GM12878 (cell line): ENCODE results near the gene BOD1L2.

ENCODE experiments used
- ATF3 ChIP-seq: IDR thresholded peaks from 2 replicates; pipeline ENCODE4 v1.6.1; 2011; ENCODE audit warnings: low read depth, mild to moderate bottlenecking, low read length, moderate library complexity, borderline replicate concordance; ENCODE audit errors: extremely low read depth
- CTCF ChIP-seq, 3 experiments: IDR thresholded peaks in 2 of 3; conservative IDR thresholded peaks in 1 of 3; 2 replicates each; pipeline ENCODE4 v1.5.1; 2011; ENCODE audit warnings: low read depth in 3 of 3, low read length in 3 of 3, mild to moderate bottlenecking in 3 of 3, control low read depth in 2 of 3, moderate library complexity in 2 of 3, inconsistent platforms in 1 of 3, mixed read lengths in 1 of 3; ENCODE audit not compliant: control insufficient read depth in 2 of 3, insufficient read depth in 1 of 3; ENCODE audit errors: extremely low read depth in 1 of 3
- EP300 ChIP-seq, 2 experiments: fragments of 150-350 bp in 1 of 2; IDR thresholded peaks; 2 replicates each; pipeline ENCODE4 v1.6.1; 2011 to 2012; ENCODE audit warnings: low read depth in 2 of 2, low read length in 2 of 2, borderline replicate concordance in 1 of 2, improper control_type of control experiment in 1 of 2, inconsistent platforms in 1 of 2; ENCODE audit not compliant: control insufficient read depth in 1 of 2
- EZH2 ChIP-seq: IDR thresholded peaks from 2 replicates; pipeline ENCODE4 v1.6.1; 2012; ENCODE audit warnings: low read depth, mild to moderate bottlenecking, control low read depth, inconsistent platforms, low read length, borderline replicate concordance; ENCODE audit not compliant: control insufficient read depth
- GATAD2B ChIP-seq: fragments of 450-650 bp; conservative IDR thresholded peaks from 2 replicates; pipeline ENCODE4 v1.6.1; 2017; ENCODE audit warnings: low read depth, mild to moderate bottlenecking, moderate library complexity
- POLR2A ChIP-seq: IDR thresholded peaks from 2 replicates; pipeline ENCODE4 v1.6.1; 2011; ENCODE audit warnings: low read depth, mild to moderate bottlenecking, low read length
- SIN3A ChIP-seq: IDR thresholded peaks from 2 replicates; pipeline ENCODE4 v1.6.1; 2012; ENCODE audit warnings: low read depth, low read length, improper control_type of control experiment
- SUZ12 ChIP-seq: fragments of 200-600 bp; sonication (generic); IDR thresholded peaks from one replicate; pipeline ENCODE4 v1.6.1; 2018; ENCODE audit warnings: antibody characterized with exemption, mild to moderate bottlenecking; ENCODE audit not compliant: unreplicated experiment
- TAF1 ChIP-seq: IDR thresholded peaks from 2 replicates; pipeline ENCODE4 v1.6.1; 2011; ENCODE audit warnings: mild to moderate bottlenecking, low read depth, low read length, borderline replicate concordance
- TCF12 ChIP-seq: IDR thresholded peaks from 2 replicates; pipeline ENCODE4 v1.6.1; 2011; ENCODE audit warnings: low read depth, mild to moderate bottlenecking, low read length
- ZNF384 ChIP-seq: IDR thresholded peaks from 2 replicates; pipeline ENCODE4 v1.6.1; 2012; ENCODE audit warnings: low read depth, mild to moderate bottlenecking, low read length, improper control_type of control experiment, borderline replicate concordance

- TF ChIP-seq GATAD2B (no peak), POLR2A (no peak), ATF3 (no peak), TCF12 (no peak), CTCF (IDR thresholded peaks at IDR 0.05 in 2 of 3, conservative IDR thresholded peaks at IDR 0.05 in 1 of 3; ENCODE audit: control insufficient read depth in 2 of 3, extremely low read depth in 1 of 3, insufficient read depth in 1 of 3, low read depth in 3 of 3, low read length in 3 of 3) (no peak), EZH2 (no peak), TAF1 (no peak), SIN3A (no peak), EP300 (IDR thresholded peaks at IDR 0.05; ENCODE audit: borderline replicate concordance in 1 of 2, control insufficient read depth in 1 of 2, low read depth in 2 of 2, low read length in 2 of 2) (no peak), SUZ12 (no peak), ZNF384 (no peak)
Measured at GRCh38 chr18:57128220-57128932, 18.5 kb upstream of the BOD1L2 start.
